Gastroesophageal sphincter (tissue), 4 donors: Measurements from ENCODE around the gene ANKRD34A. TPM values are rescaled to one million over a fixed set of nuclear protein-coding genes. Genes with fewer than 3 reads are reported as not detected.
A peak's percentile ranks its signal among the peaks of the same experiment; 100 is the strongest.

ENCODE experiments used
- ATAC-seq: fragments of 150-250 bp; one replicate; pipeline ENCODE4 v1.9.1; 2016; ENCODE audit warnings: mild to moderate bottlenecking, moderate library complexity
- H3K27ac ChIP-seq, 4 donors: fragments of 200-600 bp; sonication (generic) in 3 of 4; 1 replicate in 3 of 4; 2 replicates in 1 of 4; pipeline ENCODE4 v1.5.1; 2016 to 2019
- H3K27me3 ChIP-seq: fragments of 200-600 bp; sonication (generic); one replicate; pipeline ENCODE4 v1.5.1; 2019
- H3K36me3 ChIP-seq, 2 donors: fragments of 200-600 bp; sonication (generic); one replicate each; pipeline ENCODE4 v1.5.1; 2019; ENCODE audit warnings: control low read depth in 1 of 2
- H3K4me1 ChIP-seq, 3 donors: fragments of 200-600 bp; sonication (generic); 1 replicate in 2 of 3; 2 replicates in 1 of 3; pipeline ENCODE4 v1.5.1; 2016 to 2019; ENCODE audit warnings: control low read depth in 2 of 3
- H3K4me3 ChIP-seq, 2 donors: fragments of 200-600 bp; sonication (generic); one replicate each; pipeline ENCODE4 v1.5.1; 2019; ENCODE audit warnings: mild to moderate bottlenecking in 1 of 2, moderate library complexity in 1 of 2
- H3K9me3 ChIP-seq, 3 donors: fragments of 200-600 bp; sonication (generic); one replicate each; pipeline ENCODE4 v1.5.1; 2017 to 2019; ENCODE audit warnings: control low read depth in 2 of 3
- CTCF ChIP-seq, 4 experiments: fragments of 200-600 bp in 2 of 4; fragments of 450-650 bp in 2 of 4; sonication (generic) in 1 of 4; IDR thresholded peaks; one replicate each; pipeline ENCODE4 v1.5.1; 2017 to 2019; ENCODE audit warnings: antibody characterized with exemption in 4 of 4, mild to moderate bottlenecking in 2 of 4, moderate library complexity in 2 of 4
- EP300 ChIP-seq: sonication (generic); formaldehyde crosslinking; IDR thresholded peaks from one replicate; pipeline ENCODE4 v1.6.1; 2017; ENCODE audit warnings: antibody characterized with exemption, mild to moderate bottlenecking
- POLR2A ChIP-seq, 2 donors: fragments of 450-650 bp; IDR thresholded peaks; one replicate each; pipeline ENCODE4 v1.6.1; 2017; ENCODE audit warnings: antibody characterized with exemption in 2 of 2, mild to moderate bottlenecking in 2 of 2, moderate library complexity in 1 of 2
- POLR2AphosphoS5 ChIP-seq: sonication (generic); formaldehyde crosslinking; IDR thresholded peaks from one replicate; pipeline ENCODE4 v1.6.1; 2017; ENCODE audit warnings: antibody characterized with exemption
- WGBS, 2 donors: methylation state at CpG; one replicate each; pipeline ENCODE4 v1.1.5; 2018; ENCODE audit warnings: low coverage in 1 of 2; 5-methylcytosine and 5-hydroxymethylcytosine counted together
- total RNA-seq, 4 donors: library from RNA; depleted of rRNA; stranded (reverse); fragments of >200 nt; gene quantifications; one replicate each; pipeline ENCODE4 v1.1.0, GENCODE V29; 2016

The ANKRD34A gene
- total RNA-seq, 4 donors from 2014 or later = 0.62 to 1.9 (median 0.67) TPM; not detected in 1

- 56 to 74% methylated on average over 2 to 7 of the region's 7 CpGs for WGBS, 2 donors
- no peak overlapping the region for H3K4me3 ChIP-seq
- TF ChIP-seq CTCF (IDR thresholded peaks at IDR 0.05) (peak in 2 of 4 experiments; percentile 21 to 41), POLR2A (IDR thresholded peaks at IDR 0.05) (peak; percentile 43 to 47), POLR2AphosphoS5 (peak; percentile 78), EP300 (no peak)
These were observed 26.0 kb upstream of the ANKRD34A start for GRCh38 chr1:145990249-145990855.

GRCh38 chr1:145988773-145989172 is 24.4 kb upstream of the ANKRD34A start:
- TF ChIP-seq EP300 (no peak), POLR2AphosphoS5 (peak; percentile 49)
- H3K4me1 ChIP-seq = peaks cover 12 to 54% (median 23%) of the 10 kb centered on the region in 3 donors
- H3K36me3 ChIP-seq = peaks cover 14 to 15% of the 10 kb centered on the region in 2 donors
- H3K9me3 ChIP-seq = no peaks in the 10 kb centered on the region
- 60 to 77% methylated on average over 3 to 5 of the region's 5 CpGs for WGBS, 2 donors
- H3K27me3 ChIP-seq = no peaks in the 10 kb centered on the region
- no peak for ATAC-seq
- H3K4me3 ChIP-seq = no peak overlapping the region
- H3K27ac ChIP-seq = peak overlapping the region in 3 of 4 donors; percentile 71 to 95 (median 93)

More at GRCh38 chr1:145990249-145990855, 26.0 kb upstream of the ANKRD34A start:
- Histone ChIP-seq H3K4me1 (peaks cover 0 to 38% (median 11%) of the 10 kb centered on the region in 3 donors), H3K36me3 (peaks cover 28 to 31% of the 10 kb centered on the region in 2 donors), H3K27me3 (no peaks in the 10 kb centered on the region), H3K9me3 (no peaks in the 10 kb centered on the region), H3K27ac (peak overlapping the region; percentile 93 to 98 (median 96))
- ATAC-seq = peak; percentile 42

- WGBS, 2 donors = 100% methylated on average over 1 of the region's 1 CpG
- no peak for TF ChIP-seq CTCF (IDR thresholded peaks at IDR 0.05)
- TF ChIP-seq POLR2A (IDR thresholded peaks at IDR 0.05) = peak in 1 of 2 donors; percentile 7
- TF ChIP-seq EP300 = no peak
- peak; percentile 36 for TF ChIP-seq POLR2AphosphoS5
- ATAC-seq = no peak
- Histone ChIP-seq H3K36me3 (peaks cover 6 to 7% of the 10 kb centered on the region in 2 donors), H3K4me1 (peaks cover 14 to 62% (median 30%) of the 10 kb centered on the region in 3 donors), H3K27me3 (no peaks in the 10 kb centered on the region), H3K4me3 (no peak overlapping the region), H3K9me3 (no peaks in the 10 kb centered on the region), H3K27ac (peak overlapping the region; percentile 24 to 95 (median 82))
These were observed 23.6 kb upstream of the ANKRD34A start for GRCh38 chr1:145987926-145988325.

- peaks cover 22 to 67% (median 44%) of the 10 kb centered on the region in 3 donors for H3K4me1 ChIP-seq
- H3K9me3 ChIP-seq = no peaks in the 10 kb centered on the region
- H3K27me3 ChIP-seq = no peaks in the 10 kb centered on the region
- TF ChIP-seq CTCF (IDR thresholded peaks at IDR 0.05) (no peak), POLR2A (IDR thresholded peaks at IDR 0.05) (no peak), EP300 (no peak), POLR2AphosphoS5 (no peak)
- no peak overlapping the region for H3K4me3 ChIP-seq
- peak overlapping the region; percentile 66 to 95 (median 94) for H3K27ac ChIP-seq
- 80 to 99% methylated on average over 5 to 6 of the region's 6 CpGs for WGBS, 2 donors
- no peak for ATAC-seq
- H3K36me3 ChIP-seq = no peaks in the 10 kb centered on the region
These were observed 22.2 kb upstream of the ANKRD34A start for GRCh38 chr1:145986551-145986950.

GRCh38 chr1:145985502-145986439 is 21.4 kb upstream of the ANKRD34A start:
- no peaks in the 10 kb centered on the region for H3K36me3 ChIP-seq
- peak overlapping the region in 1 of 2 donors; percentile 15 for H3K4me3 ChIP-seq
- peak overlapping the region; percentile 66 to 95 (median 94) for H3K27ac ChIP-seq
- WGBS, 2 donors = 3 to 29% methylated on average over 9 to 14 of the region's 15 CpGs
- ATAC-seq = peak; percentile 32
- no peaks in the 10 kb centered on the region for H3K9me3 ChIP-seq
- H3K4me1 ChIP-seq = peaks cover 25 to 67% (median 51%) of the 10 kb centered on the region in 3 donors
- no peaks in the 10 kb centered on the region for H3K27me3 ChIP-seq
- TF ChIP-seq CTCF (IDR thresholded peaks at IDR 0.05) = no peak
- TF ChIP-seq POLR2AphosphoS5 = peak; percentile 84
